GM21619 (cell line): Measurements from ENCODE around the gene MAN2B1.
"Not testable (repeated sequence)": the region's sequence is repeated elsewhere in the genome, so short reads cannot be mapped to it uniquely, and the experiment has no call there.

Experiments used
- ATAC-seq: cut with Tn5 transposase; IDR thresholded peaks from one replicate; pipeline ENCODE4 v1.9.1; 2021; ENCODE audit not compliant: unreplicated experiment

MAN2B1 gene

GRCh38 chr19:12689581-12690216, 23.2 kb upstream of the MAN2B1 start:
- no peak for ATAC-seq

- no peak for ATAC-seq
Measured at GRCh38 chr19:12689012-12689411, 22.5 kb upstream of the MAN2B1 start.

GRCh38 chr19:12687496-12688196, 21.1 kb upstream of the MAN2B1 start, which contains the start of gene GNG14:
Gene GNG14 (plus strand): TSS chr19:12687998. CDS start chr19:12688049, 51 bp downstream.
- ATAC-seq, result no peak

GRCh38 chr19:12685831-12686230, 19.3 kb upstream of the MAN2B1 start:
- no peak for ATAC-seq

DNA sequence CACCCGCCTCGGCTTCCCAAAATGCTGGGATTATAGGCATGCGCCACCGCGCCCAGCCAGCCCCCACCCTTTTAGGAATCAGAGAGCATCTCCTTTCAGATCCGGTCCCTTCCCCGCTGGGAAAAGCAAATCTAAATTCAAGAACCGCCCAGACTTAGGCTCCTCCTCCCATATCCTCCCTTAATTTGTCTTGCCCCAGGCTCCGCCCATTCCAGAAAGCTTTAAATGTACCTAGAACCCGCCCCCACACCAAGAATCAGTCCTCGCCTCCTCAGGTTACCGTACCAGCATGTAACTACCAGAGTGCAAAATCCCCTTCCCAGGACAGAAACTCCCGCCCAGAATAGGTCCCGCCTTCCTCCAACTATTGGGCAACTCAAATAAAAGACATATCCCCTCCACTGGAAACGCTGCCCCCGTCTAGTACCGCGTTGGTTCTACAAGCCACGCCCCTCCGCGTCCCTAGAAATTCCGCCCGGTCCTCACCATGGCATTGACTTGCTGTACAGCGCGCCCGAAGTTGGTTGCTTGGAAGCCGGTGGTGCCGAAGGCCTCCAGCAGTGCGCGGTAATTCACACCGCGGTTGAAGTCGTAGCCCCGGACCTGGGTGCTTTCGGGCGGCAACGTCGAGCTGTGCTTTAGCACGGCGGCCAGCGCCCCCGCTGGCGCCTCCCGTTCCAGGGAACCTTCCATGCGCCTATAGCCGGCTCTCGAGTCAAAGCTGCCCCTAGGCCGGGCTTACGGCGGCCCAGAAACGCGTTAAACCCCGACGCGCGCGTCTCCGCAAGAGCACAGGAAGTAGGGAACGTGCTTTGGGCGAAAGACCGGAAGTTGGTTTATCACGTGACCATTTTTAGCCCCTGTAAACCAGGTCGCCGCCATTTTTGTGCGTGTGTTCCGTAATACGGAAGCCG, 14.8 kb upstream of the MAN2B1 start, which contains the start of gene DHPS:
Gene DHPS, minus strand, starts transcription at position 807 of the 914 bp plus-strand sequence. Its CDS starts 114 bp downstream, at position 693.
- ATAC-seq, result peak; percentile 55

DNA sequence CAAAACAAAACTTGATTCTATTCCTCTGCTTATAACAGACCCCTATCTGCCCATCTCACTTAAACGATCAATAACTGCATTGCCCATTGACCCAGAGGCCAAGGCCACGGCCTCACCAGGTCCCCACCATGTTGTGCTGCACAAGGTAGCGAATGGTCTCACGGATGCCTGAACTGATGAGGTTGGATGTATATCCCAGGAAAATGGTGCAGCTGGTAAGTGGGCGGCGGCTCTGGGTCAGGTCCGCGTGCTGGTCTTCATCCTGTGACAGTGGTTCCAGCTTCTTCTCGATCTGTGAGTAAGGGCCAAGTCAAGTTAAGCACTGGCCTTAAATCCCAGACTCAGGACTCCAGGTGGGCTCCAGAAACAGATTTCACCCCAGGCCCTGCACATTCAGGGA, 13.5 kb upstream of the MAN2B1 start:
- no peak for ATAC-seq

GRCh38 chr19:12678039-12678438, 11.5 kb upstream of the MAN2B1 start:
- not testable (repeated sequence) for ATAC-seq

- no peak for ATAC-seq
Measured at GRCh38 chr19:12676928-12677327, 10.4 kb upstream of the MAN2B1 start.

GRCh38 chr19:12676384-12676792, 9.8 kb upstream of the MAN2B1 start:
- no peak for ATAC-seq

- no peak for ATAC-seq
Measured at GRCh38 chr19:12675940-12676339, 9.4 kb upstream of the MAN2B1 start.

DNA sequence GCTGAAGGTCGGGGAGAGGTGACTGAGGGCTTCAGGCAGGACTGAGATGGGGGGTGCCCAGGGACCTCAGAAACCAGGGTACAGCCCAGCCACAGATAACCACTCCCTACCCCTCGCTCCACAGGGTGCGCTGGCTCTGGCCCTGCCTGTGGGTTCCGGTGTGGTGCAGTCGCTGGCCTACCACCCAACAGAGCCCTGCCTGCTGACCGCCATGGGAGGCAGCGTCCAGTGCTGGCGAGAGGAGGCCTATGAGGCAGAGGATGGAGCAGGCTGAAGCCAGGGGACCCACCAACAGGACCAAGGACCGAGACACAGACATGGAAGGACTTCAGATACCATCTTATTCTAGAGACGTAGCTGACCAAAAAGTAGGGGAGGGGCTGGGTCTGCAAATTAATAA, 8.9 kb upstream of the MAN2B1 start:
- no peak for ATAC-seq

- no peak for ATAC-seq
Measured at GRCh38 chr19:12672744-12673143, 6.2 kb upstream of the MAN2B1 start.

DNA sequence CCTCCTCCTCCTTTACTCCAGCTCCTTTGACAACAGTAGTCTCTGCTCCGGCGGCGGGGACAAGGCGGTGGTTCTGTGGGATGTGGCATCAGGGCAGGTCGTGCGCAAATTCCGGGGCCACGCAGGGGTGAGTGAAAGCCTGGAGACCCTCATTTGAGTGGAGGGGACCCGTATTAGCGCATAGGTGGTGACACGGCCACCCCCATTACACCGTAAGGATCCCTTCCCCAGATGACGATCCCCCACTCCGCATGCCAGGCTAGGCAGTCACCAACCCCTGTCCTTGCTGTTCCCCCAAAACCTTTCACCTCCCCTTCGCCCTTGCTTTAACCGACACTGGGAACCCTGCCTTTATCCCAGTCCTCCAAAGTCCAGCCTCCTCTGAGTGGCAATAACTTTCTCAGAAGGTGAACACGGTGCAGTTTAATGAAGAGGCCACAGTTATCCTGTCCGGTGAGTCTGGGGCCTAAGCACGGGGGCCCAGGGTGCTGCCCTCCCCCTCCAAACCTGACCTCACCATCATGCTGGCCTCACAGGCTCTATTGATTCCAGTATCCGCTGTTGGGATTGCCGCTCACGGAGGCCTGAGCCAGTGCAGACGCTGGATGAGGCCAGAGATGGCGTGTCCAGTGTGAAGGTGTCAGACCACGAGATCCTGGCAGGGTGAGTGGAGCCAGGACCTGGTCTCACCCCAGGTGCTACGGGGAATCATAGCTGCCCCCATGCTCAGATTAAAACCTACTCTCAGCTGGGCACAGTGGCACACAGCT, 3.8 kb upstream of the MAN2B1 start:
- no peak for ATAC-seq

DNA sequence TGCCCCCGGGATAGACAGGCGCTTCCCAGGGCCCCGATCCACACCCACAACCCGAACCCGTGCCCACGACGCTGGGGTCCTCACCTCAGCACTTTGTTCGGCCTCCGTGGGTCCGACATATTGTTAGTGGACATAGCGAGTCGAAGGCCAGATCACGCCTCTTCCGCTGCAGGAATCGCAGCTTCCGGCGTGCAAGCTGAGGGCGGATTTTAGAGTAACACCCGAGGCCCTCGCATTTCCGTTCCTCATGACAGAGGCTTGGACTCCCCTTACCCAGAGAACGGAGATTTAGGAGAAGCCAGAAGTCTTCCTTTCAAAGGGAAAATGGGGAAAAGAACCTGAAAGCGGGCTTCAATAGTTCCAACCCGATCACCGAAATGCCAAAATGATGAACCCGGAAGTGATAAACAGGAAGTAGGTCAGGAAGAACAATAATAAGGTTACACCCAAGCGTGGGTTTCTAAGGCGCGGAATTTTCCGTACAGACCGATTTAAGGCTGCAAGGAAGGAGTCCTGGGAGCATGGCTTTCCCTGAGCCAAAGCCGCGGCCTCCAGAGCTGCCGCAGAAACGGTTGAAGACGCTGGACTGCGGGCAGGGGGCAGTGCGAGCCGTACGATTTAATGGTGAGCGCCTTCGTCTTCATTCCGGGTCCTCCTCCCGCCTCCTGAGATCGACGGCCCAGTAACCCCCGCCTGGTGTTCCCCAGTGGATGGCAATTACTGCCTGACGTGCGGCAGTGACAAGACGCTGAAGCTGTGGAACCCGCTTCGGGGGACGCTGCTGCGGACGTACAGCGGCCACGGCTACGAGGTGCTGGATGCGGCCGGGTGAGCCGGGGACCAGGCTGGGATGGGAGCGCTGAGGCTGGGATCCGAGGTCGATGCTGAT, 3.0 kb upstream of the MAN2B1 start:
- ATAC-seq, result no peak

- no peak for ATAC-seq
Measured at GRCh38 chr19:12668932-12669269, 2.4 kb upstream of the MAN2B1 start.

DNA sequence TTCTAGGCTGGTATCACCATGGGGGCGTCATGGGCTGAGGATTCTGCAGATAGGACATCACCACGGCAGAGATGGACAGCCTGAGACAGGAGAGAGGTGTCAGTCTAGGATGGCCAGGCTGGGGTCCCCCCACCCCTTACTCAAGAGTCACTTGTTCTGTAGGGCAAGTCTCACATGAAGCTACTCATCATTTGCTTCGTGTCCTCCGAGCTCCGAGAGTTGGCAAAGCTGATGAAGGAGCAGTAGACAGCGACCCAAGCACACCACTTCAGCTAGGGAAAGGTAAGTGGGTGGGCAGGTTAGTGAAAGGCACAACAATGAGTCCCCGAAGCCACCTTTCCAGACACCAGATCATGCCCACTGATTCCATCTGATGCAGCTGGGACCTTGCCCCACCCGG, 1.8 kb upstream of the MAN2B1 start:
- no peak for ATAC-seq

DNA sequence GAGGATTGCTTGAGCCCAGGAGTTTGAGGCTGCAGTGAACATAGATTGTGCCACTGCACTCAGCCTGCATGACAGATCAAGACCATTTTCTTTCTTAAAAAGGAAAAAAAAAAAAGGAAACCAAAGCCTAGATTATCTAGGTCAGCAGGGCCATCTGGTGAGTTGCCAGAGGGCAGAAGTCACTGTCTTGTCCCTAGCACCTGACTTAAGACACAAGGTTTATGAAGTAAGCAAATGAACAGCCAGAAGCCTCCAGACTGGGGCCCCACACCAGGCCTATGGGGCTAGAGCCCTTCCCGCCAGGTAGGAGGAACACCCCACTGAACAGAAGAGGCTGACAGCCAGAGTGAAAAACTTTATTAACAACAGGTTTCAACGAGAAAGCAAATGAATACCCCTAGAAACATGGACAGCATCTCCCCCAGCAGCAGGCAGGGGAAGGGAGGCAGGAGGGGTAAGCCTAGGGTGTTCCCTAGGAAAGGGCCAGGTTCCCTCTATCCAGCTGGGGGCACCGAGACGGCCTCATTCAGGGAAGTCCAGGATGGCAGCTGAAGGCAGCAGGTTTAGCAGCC, 1.3 kb upstream of the MAN2B1 start:
- ATAC-seq, result no peak

GRCh38 chr19:12665671-12666264, 774 bp downstream of the MAN2B1 start:
- ATAC-seq, result no peak

DNA sequence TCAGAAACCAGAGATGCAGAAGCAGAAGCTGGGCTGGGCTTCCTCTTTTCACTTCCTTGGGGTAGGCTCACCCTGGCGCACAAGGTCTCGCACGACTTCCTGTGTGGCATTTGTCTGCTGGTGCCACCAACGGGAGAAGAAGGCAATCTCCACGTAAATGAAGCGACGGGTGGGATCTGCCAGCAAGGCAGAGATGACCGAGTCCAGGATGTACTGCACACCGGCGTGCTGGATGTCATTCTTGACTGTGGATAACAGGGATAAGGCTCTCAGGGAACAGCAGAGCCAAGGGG, 1.3 kb downstream of the MAN2B1 start:
- ATAC-seq, result no peak
